Adrenal gland (tissue), 5 donors: ENCODE measurements around the gene C15orf39.

Experiments
- POLR2A ChIP-seq, 2 donors: fragments of 450-650 bp; IDR thresholded peaks; one replicate each; pipeline ENCODE4 v1.6.1; 2017; ENCODE audit warnings: antibody characterized with exemption in 2 of 2, mild to moderate bottlenecking in 2 of 2, moderate library complexity in 1 of 2
- TF ChIP-seq, protein P1 (sequence below), 6 experiments: fragments of 450-650 bp in 4 of 6; fragments of 200-600 bp in 2 of 6; sonication (generic) in 1 of 6; IDR thresholded peaks; 1 replicate in 5 of 6; 2 replicates in 1 of 6; pipeline versions ENCODE4 v1.5.1 to v1.8.0; 2016 to 2021; ENCODE audit warnings: antibody characterized with exemption in 6 of 6, mild to moderate bottlenecking in 2 of 6, moderate library complexity in 1 of 6
- donor health status: DM: no; HTN: no; CAD: no.

DNA sequence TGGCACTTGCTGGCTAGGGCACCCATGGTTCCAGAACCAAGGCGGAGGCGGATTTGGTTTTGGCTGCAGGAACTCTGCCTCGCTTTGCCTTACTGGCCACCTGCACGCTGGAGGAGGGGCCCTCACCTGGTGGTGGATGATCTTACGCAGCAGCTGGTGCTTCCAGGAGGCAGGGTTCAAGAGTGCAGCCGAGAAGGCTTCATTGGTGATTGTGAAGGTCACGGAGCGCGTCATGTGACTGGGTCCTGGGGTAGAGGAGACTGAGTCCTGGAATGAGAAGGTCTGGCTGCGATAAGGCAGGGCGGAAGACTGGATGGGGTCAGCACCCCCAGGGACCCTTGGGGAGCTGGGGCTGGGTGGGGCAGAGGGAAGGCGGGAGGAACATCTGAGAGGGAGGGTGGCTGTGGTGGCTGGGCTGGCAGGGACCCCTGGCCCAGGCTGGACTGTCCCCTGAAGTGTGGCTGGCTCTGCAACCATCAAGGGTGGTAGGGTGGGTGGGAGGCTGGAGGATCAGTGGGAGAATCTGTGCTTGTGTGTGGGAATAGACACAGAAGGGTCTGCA is 30.7 kb downstream of the C15orf39 start:
- TF ChIP-seq, protein P1, sequence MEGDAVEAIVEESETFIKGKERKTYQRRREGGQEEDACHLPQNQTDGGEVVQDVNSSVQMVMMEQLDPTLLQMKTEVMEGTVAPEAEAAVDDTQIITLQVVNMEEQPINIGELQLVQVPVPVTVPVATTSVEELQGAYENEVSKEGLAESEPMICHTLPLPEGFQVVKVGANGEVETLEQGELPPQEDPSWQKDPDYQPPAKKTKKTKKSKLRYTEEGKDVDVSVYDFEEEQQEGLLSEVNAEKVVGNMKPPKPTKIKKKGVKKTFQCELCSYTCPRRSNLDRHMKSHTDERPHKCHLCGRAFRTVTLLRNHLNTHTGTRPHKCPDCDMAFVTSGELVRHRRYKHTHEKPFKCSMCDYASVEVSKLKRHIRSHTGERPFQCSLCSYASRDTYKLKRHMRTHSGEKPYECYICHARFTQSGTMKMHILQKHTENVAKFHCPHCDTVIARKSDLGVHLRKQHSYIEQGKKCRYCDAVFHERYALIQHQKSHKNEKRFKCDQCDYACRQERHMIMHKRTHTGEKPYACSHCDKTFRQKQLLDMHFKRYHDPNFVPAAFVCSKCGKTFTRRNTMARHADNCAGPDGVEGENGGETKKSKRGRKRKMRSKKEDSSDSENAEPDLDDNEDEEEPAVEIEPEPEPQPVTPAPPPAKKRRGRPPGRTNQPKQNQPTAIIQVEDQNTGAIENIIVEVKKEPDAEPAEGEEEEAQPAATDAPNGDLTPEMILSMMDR (IDR thresholded peaks at IDR 0.05): no peak
- TF ChIP-seq POLR2A (IDR thresholded peaks at IDR 0.05): no peak
